HL-60 (cell line): Measurements from ENCODE around the gene FUT6.

ENCODE experiments used
- CTCF ChIP-seq: IDR thresholded peaks from one replicate; pipeline ENCODE4 v1.5.1; 2011; ENCODE audit warnings: low read length, control low read depth, inconsistent platforms; ENCODE audit not compliant: insufficient read depth
- POLR2AphosphoS5 ChIP-seq: IDR thresholded peaks from 2 replicates; pipeline ENCODE4 v1.6.1; 2012; ENCODE audit warnings: low read depth
- REST ChIP-seq: IDR thresholded peaks from 2 replicates; pipeline ENCODE4 v1.6.1; 2012; ENCODE audit warnings: low read depth; ENCODE audit not compliant: insufficient replicate concordance
- SPI1 ChIP-seq: IDR thresholded peaks from 2 replicates; pipeline ENCODE4 v1.6.1; 2012; ENCODE audit warnings: low read depth, mild to moderate bottlenecking, borderline replicate concordance

- TF ChIP-seq CTCF (no peak), POLR2AphosphoS5 (no peak), SPI1 (no peak), REST (no peak)
These were observed 51.1 kb downstream of the FUT6 start for GRCh38 chr19:5788422-5788821.
